NCI-H748 treated with DMSO at 0.1 percent for 48 hours (cell line): ENCODE results near the gene ASIC2.
"Not testable (repeated sequence)": the region's sequence is repeated elsewhere in the genome, so short reads cannot be mapped to it uniquely, and the experiment has no call there.

ENCODE experiments used
- DNase-seq: peaks from one replicate; lab custom pipeline; 2025; lab: John Stamatoyannopoulos, UW

Gene ASIC2

GRCh38 chr17:32980230-32980629 lies 312.9 kb downstream of the ASIC2 start:
- DNase-seq = no peak

GRCh38 chr17:32976605-32977004 lies 316.5 kb downstream of the ASIC2 start:
- DNase-seq = no peak

GRCh38 chr17:32976131-32976530 lies 317.0 kb downstream of the ASIC2 start:
- DNase-seq = peak; percentile 28

- no peak for DNase-seq
Observed at GRCh38 chr17:32971171-32971570, 321.9 kb downstream of the ASIC2 start.

- no peak for DNase-seq
Observed at GRCh38 chr17:32970281-32970680, 322.8 kb downstream of the ASIC2 start.

GRCh38 chr17:32969231-32969630 lies 323.9 kb downstream of the ASIC2 start:
- DNase-seq = not testable (repeated sequence)

GRCh38 chr17:32964541-32964940 lies 328.6 kb downstream of the ASIC2 start:
- no peak for DNase-seq
